ENCODE measurements around the gene ENPP7.

The ENPP7 gene

GRCh38 chr17:79686476-79686875 is 44.3 kb upstream of the ENPP7 start:
- FAIRE-seq = no peak
- no peak for DNase-seq (ENCODE audit: insufficient read length, low spot score)
- TF ChIP-seq, protein P1, sequence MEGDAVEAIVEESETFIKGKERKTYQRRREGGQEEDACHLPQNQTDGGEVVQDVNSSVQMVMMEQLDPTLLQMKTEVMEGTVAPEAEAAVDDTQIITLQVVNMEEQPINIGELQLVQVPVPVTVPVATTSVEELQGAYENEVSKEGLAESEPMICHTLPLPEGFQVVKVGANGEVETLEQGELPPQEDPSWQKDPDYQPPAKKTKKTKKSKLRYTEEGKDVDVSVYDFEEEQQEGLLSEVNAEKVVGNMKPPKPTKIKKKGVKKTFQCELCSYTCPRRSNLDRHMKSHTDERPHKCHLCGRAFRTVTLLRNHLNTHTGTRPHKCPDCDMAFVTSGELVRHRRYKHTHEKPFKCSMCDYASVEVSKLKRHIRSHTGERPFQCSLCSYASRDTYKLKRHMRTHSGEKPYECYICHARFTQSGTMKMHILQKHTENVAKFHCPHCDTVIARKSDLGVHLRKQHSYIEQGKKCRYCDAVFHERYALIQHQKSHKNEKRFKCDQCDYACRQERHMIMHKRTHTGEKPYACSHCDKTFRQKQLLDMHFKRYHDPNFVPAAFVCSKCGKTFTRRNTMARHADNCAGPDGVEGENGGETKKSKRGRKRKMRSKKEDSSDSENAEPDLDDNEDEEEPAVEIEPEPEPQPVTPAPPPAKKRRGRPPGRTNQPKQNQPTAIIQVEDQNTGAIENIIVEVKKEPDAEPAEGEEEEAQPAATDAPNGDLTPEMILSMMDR (IDR thresholded peaks at IDR 0.05; ENCODE audit: insufficient read depth, missing control alignments) = no peak

GRCh38 chr17:79690466-79690865 is 40.3 kb upstream of the ENPP7 start:
- TF ChIP-seq, protein P1 (IDR thresholded peaks at IDR 0.05; ENCODE audit: insufficient read depth, missing control alignments) = no peak
- no peak for FAIRE-seq
- no peak for DNase-seq (ENCODE audit: insufficient read length, low spot score)

- DNase-seq (ENCODE audit: insufficient read length, low spot score) (no peak), FAIRE-seq (no peak)
- TF ChIP-seq, protein P1 (IDR thresholded peaks at IDR 0.05; ENCODE audit: insufficient read depth, missing control alignments) = no peak
These were observed 39.5 kb upstream of the ENPP7 start for GRCh38 chr17:79690988-79691836.

GRCh38 chr17:79691931-79692330 is 38.8 kb upstream of the ENPP7 start:
- FAIRE-seq (no peak), DNase-seq (ENCODE audit: insufficient read length, low spot score) (no peak)
- TF ChIP-seq, protein P1 (IDR thresholded peaks at IDR 0.05; ENCODE audit: insufficient read depth, missing control alignments) = no peak

GRCh38 chr17:79693419-79693818 is 37.3 kb upstream of the ENPP7 start:
- FAIRE-seq (no peak), DNase-seq (ENCODE audit: insufficient read length, low spot score) (no peak)
- TF ChIP-seq, protein P1 (IDR thresholded peaks at IDR 0.05; ENCODE audit: insufficient read depth, missing control alignments) = no peak

DNA sequence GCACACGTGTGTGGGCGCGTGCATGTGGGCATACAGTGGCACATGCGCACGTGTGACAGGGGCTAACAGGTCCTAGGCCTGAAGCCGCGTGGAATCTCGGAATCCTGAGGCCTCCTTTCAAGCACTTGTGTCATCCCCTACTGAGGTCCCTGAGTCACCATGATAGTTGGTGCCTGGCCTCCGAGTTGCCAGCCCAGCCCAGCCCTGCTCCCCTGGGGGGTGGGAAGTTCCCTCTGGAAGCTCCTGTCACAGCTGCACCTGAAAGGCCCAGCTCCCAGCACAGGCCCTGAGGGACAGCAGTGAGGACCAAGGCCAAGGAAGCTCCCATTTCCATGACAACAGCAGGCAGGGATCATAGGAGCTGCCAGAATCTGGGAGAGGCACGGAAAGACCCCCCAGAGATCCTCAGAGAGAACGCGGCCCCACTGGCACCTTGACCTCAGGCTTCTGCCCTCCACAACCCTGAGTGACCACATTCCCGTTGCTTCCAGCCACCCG is 35.4 kb upstream of the ENPP7 start:
- TF ChIP-seq, protein P1 (IDR thresholded peaks at IDR 0.05; ENCODE audit: insufficient read depth, missing control alignments) = no peak
- DNase-seq (ENCODE audit: insufficient read length, low spot score) (no peak), FAIRE-seq (no peak)
